HepG2 (cell line): ENCODE measurements around the gene SLCO2A1. TPM values are rescaled to one million over a fixed set of nuclear protein-coding genes. Genes with fewer than 3 reads are reported as not detected.

Experiments
- ATAC-seq: fragments of 200-7000 bp; cut with Tn5 transposase; 3 replicates; pipeline ENCODE4 v1.9.1; 2020; ENCODE audit warnings: mild to moderate bottlenecking, moderate library complexity
- BruUV-seq: library from RNA; stranded (reverse); fragments of 400-500 nt; replicated peaks from 2 replicates; lab custom pipeline; 2021; lab: Mats Ljungman, UMichigan
- CTCF ChIA-PET: fragments of 300-600 bp; formaldehyde crosslinking; extraction: SDS; loops from one replicate; lab custom pipeline; 2021; ENCODE audit warnings: low total read pairs, inconsistent platforms, low intra/inter-chr PET ratio; lab: Yijun Ruan, JAX
- POLR2A ChIA-PET: fragments of 350-600 bp; sonication (Branson Sonifier 250); formaldehyde crosslinking; loops from one replicate; lab custom pipeline; 2020; ENCODE audit warnings: antibody characterized with exemption, inconsistent platforms; lab: Yijun Ruan, JAX
- DNase-seq: peaks from one replicate; pipeline ENCODE4 v3.0.0-alpha.2; 2015; ENCODE audit warnings: low spot score
- FAIRE-seq: peaks from 3 replicates; lab custom pipeline; 2011; peaks lifted over from hg19 to GRCh38; lab: Jason Lieb, UNC
- H2AFZ ChIP-seq: one replicate; pipeline ENCODE4 v1.6.1; 2011; ENCODE audit warnings: low read length, inconsistent platforms
- H3K27ac ChIP-seq: fragments of 300-600 bp; 3 replicates; pipeline ENCODE4 v1.8.0; 2011; ENCODE audit warnings: mixed run types, mild to moderate bottlenecking, mixed read lengths, low read length, inconsistent platforms; ENCODE audit not compliant: insufficient read depth; ENCODE audit errors: extremely low read length
- H3K27me3 ChIP-seq, 2 experiments: fragments of 200-600 bp in 1 of 2; 2 replicates in 1 of 2; 3 replicates in 1 of 2; pipeline versions ENCODE4 v1.6.0 to v1.8.0; 2011; ENCODE audit warnings: low read length in 2 of 2, mild to moderate bottlenecking in 2 of 2, moderate library complexity in 2 of 2, inconsistent platforms in 1 of 2; ENCODE audit not compliant: insufficient read depth in 2 of 2, control insufficient read depth in 1 of 2
- H3K36me3 ChIP-seq, 2 experiments: fragments of 200-600 bp in 1 of 2; replicated peaks in 1 of 2; 2 replicates in 1 of 2; 3 replicates in 1 of 2; pipeline versions ENCODE4 v1.5.1 to v1.8.0; 2011; ENCODE audit warnings: low read length in 2 of 2, inconsistent platforms in 1 of 2; ENCODE audit not compliant: insufficient read depth in 2 of 2, control insufficient read depth in 1 of 2
- H3K4me1 ChIP-seq: 2 replicates; pipeline ENCODE4 v1.5.1; 2012; ENCODE audit warnings: low read length, inconsistent platforms; ENCODE audit not compliant: insufficient read depth
- H3K4me2 ChIP-seq: 2 replicates; pipeline ENCODE4 v1.6.0; 2011; ENCODE audit warnings: low read depth, low read length, inconsistent platforms
- H3K4me3 ChIP-seq, 3 experiments: fragments of 200-600 bp in 1 of 3; sonication (generic), shearing (Covaris generic) in 1 of 3; replicated peaks in 1 of 3; 2 replicates each; pipeline ENCODE4 v1.5.1; 2011 to 2016; ENCODE audit warnings: low read length in 3 of 3, inconsistent platforms in 2 of 3, low read depth in 2 of 3, mild to moderate bottlenecking in 2 of 3, control low read depth in 1 of 3, mixed read lengths in 1 of 3; ENCODE audit not compliant: insufficient read depth in 1 of 3
- H3K79me2 ChIP-seq: one replicate; pipeline ENCODE4 v1.6.1; 2011; ENCODE audit warnings: low read length, inconsistent platforms; ENCODE audit not compliant: insufficient read depth
- H3K9ac ChIP-seq: 2 replicates; pipeline ENCODE4 v1.6.0; 2011; ENCODE audit warnings: mild to moderate bottlenecking, low read depth, low read length, inconsistent platforms; ENCODE audit not compliant: insufficient read depth
- H3K9me3 ChIP-seq: 2 replicates; pipeline ENCODE4 v1.5.1; 2012; ENCODE audit warnings: mild to moderate bottlenecking, low read length
- H4K20me1 ChIP-seq: 2 replicates; pipeline ENCODE4 v1.6.0; 2011; ENCODE audit warnings: inconsistent platforms, mild to moderate bottlenecking, low read length, moderate library complexity; ENCODE audit not compliant: insufficient read depth
- ATAD3A ChIP-seq: sonication (generic); formaldehyde crosslinking; IDR thresholded peaks from 2 replicates; pipeline ENCODE4 v1.4.0; 2020; ENCODE audit warnings: missing genetic modification reagents
- ATM ChIP-seq: fragments of 450-650 bp; IDR thresholded peaks from 2 replicates; pipeline ENCODE4 v1.7.1; 2017; ENCODE audit warnings: mild to moderate bottlenecking, borderline replicate concordance
- CBFB ChIP-seq: sonication (generic); formaldehyde crosslinking; IDR thresholded peaks from 2 replicates; pipeline ENCODE4 v1.4.0; 2020; ENCODE audit warnings: missing genetic modification reagents
- FOSL1 ChIP-seq: sonication (generic); formaldehyde crosslinking; IDR thresholded peaks from 2 replicates; pipeline ENCODE4 v1.9.0; 2021; ENCODE audit warnings: missing genetic modification reagents, borderline replicate concordance
- IKZF4 ChIP-seq: sonication (generic); formaldehyde crosslinking; IDR thresholded peaks from 2 replicates; pipeline ENCODE4 v1.5.1; 2020; ENCODE audit warnings: borderline replicate concordance, mild to moderate bottlenecking, low read depth, missing genetic modification reagents; ENCODE audit errors: not compliant biosample characterization
- MAFF ChIP-seq: IDR thresholded peaks from 2 replicates; pipeline ENCODE4 v1.6.1; 2011; ENCODE audit warnings: low read depth, low read length, improper control_type of control experiment
- PITX1 ChIP-seq: sonication (generic); formaldehyde crosslinking; IDR thresholded peaks from 2 replicates; pipeline ENCODE4 v1.5.1; 2020; ENCODE audit warnings: mild to moderate bottlenecking, missing genetic modification reagents
- SOX6 ChIP-seq, 2 experiments: fragments of 450-650 bp in 1 of 2; sonication (generic) in 1 of 2; formaldehyde crosslinking in 1 of 2; IDR thresholded peaks; 2 replicates each; pipeline versions ENCODE4 v1.4.0 to v1.6.1; 2017 to 2020; ENCODE audit warnings: antibody characterized with exemption in 1 of 2, mild to moderate bottlenecking in 1 of 2, missing genetic modification reagents in 1 of 2
- ZNF7 ChIP-seq: IDR thresholded peaks from 2 replicates; pipeline ENCODE4 v1.6.1; 2016; ENCODE audit warnings: missing biosample characterization, missing genetic modification reagents
- WGBS: methylation state at CpG from one replicate; pipeline ENCODE4 v1.1.6; 2017; ENCODE audit warnings: low lambda C conversion rate; 5-methylcytosine and 5-hydroxymethylcytosine counted together
- in situ Hi-C: cut with HindIII; loops from 2 replicates; pipeline ENCODE4 v1.10.0; 2017; ENCODE audit warnings: low pct_unique_long_range_greater_than_20kb; ENCODE audit not compliant: extremely low pct_ligation_motif_present
- intact Hi-C: fragments of 100-400 bp; cut with micrococcal nuclease; formaldehyde crosslinking; loops from one replicate; pipeline ENCODE4 v1.10.0; 2022; ENCODE audit not compliant: unreplicated experiment
- polyA plus RNA-seq, 8 experiments: library from polyadenylated mRNA; depleted of rRNA in 3 of 8; stranded (reverse) in 7 of 8; unstranded in 1 of 8; fragments of >200 nt; fragmentation: Illumina TruSeq in 4 of 8; extraction: Trizol in 4 of 8; gene quantifications; 2 replicates each; pipeline versions ENCODE4 v1.2.1 to v1.2.3, GENCODE V29; 2011 to 2016; ENCODE audit warnings: low read depth in 4 of 8, missing spikeins in 1 of 8, mixed read lengths in 1 of 8; ENCODE audit not compliant: insufficient read depth in 1 of 8
- total RNA-seq, 5 experiments: library from RNA; depleted of rRNA; stranded (reverse); fragments of >200 nt; fragmentation: Illumina TruSeq; extraction: Trizol; gene quantifications; 2 replicates each; pipeline ENCODE4 v1.2.3, GENCODE V29; 2016; ENCODE audit warnings: low read depth in 1 of 5
- TF ChIP-seq, protein P1 (sequence below), 2 experiments: IDR thresholded peaks; 2 replicates each; pipeline ENCODE4 v1.6.1; 2011 to 2012; ENCODE audit warnings: low read length in 2 of 2, borderline replicate concordance in 1 of 2, low read depth in 1 of 2, mild to moderate bottlenecking in 1 of 2, moderate library complexity in 1 of 2

SLCO2A1 gene
- total and polyA plus RNA-seq, 2 of the 13 experiments (the other 11 are each of a cell fraction or from before 2014, with no cell fraction given) = 0.04 TPM; not detected in 1

DNA sequence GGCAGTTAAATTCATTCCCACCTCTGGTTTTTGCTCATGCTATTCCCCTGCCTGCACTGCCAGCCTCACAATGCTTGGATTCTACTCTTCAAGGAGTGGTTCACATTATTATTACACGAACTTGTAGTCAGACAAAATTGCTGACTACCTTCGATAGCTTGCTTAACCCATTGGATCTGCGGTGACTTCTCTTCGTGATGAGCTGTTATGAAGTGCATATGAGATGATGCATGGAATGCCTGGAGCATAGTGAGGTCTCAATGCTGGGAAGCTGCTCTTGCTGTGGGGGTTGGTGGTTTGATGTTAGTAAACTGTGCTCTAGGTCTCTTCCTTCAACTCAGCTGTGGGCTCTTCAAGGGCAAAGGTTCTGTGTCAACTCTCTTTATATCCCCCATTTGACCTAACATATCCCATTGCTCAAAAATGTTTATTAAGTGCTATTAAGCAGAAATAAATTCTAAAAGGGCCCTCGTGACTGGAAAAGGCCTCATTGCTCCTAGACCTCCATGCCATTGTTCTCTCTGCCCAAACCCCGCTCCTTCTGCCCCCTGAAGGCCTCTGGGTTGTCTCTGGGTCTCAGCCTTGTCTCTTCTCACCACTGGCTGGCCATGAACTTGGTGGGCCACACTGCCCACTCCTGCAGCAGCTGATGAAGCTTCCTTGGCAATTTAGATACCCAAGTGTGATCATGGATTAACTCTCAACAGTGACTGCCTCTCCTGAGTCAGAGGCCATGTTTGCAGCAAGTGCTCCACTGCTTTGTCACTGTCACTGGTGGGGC, 4.5 kb upstream of the SLCO2A1 start:
- FAIRE-seq = no peak
- CTCF ChIA-PET = no interaction called here
- WGBS = 37% methylated on average over 6 of the region's 6 CpGs
- Histone ChIP-seq H3K9me3 (no peaks in the 10 kb centered on the region), H3K4me3 (no peak overlapping the region), H4K20me1 (no peaks in the 10 kb centered on the region), H3K4me1 (peaks cover 40% of the 10 kb centered on the region), H3K9ac (no peak overlapping the region), H3K36me3 (no peaks in the 10 kb centered on the region), H3K27ac (no peak overlapping the region), H3K79me2 (no peaks in the 10 kb centered on the region), H2AFZ (no peak overlapping the region), H3K4me2 (no peak overlapping the region), H3K27me3 (peaks cover 6 to 11% of the 10 kb centered on the region in 2 experiments)
- TF ChIP-seq CBFB (CRISPR knock-in tag) (no peak), SOX6 (IDR thresholded peaks at IDR 0.05) (no peak), SOX6 (CRISPR knock-in tag; IDR thresholded peaks at IDR 0.05) (no peak), MAFF (no peak), FOSL1 (no peak), PITX1 (no peak), IKZF4 (CRISPR knock-in tag) (no peak), ATAD3A (CRISPR knock-in tag) (no peak), ZNF7 (no peak), ATM (no peak)
- TF ChIP-seq, protein P1, sequence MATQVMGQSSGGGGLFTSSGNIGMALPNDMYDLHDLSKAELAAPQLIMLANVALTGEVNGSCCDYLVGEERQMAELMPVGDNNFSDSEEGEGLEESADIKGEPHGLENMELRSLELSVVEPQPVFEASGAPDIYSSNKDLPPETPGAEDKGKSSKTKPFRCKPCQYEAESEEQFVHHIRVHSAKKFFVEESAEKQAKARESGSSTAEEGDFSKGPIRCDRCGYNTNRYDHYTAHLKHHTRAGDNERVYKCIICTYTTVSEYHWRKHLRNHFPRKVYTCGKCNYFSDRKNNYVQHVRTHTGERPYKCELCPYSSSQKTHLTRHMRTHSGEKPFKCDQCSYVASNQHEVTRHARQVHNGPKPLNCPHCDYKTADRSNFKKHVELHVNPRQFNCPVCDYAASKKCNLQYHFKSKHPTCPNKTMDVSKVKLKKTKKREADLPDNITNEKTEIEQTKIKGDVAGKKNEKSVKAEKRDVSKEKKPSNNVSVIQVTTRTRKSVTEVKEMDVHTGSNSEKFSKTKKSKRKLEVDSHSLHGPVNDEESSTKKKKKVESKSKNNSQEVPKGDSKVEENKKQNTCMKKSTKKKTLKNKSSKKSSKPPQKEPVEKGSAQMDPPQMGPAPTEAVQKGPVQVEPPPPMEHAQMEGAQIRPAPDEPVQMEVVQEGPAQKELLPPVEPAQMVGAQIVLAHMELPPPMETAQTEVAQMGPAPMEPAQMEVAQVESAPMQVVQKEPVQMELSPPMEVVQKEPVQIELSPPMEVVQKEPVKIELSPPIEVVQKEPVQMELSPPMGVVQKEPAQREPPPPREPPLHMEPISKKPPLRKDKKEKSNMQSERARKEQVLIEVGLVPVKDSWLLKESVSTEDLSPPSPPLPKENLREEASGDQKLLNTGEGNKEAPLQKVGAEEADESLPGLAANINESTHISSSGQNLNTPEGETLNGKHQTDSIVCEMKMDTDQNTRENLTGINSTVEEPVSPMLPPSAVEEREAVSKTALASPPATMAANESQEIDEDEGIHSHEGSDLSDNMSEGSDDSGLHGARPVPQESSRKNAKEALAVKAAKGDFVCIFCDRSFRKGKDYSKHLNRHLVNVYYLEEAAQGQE (IDR thresholded peaks at IDR 0.05; ENCODE audit: borderline replicate concordance in 1 of 2, low read depth in 1 of 2, low read length in 2 of 2) = no peak
- ATAC-seq = no peak
- in situ Hi-C loops = no loop called here
- DNase-seq = no peak
- POLR2A ChIA-PET = no interaction called here
- intact Hi-C loops = no loop called here
- BruUV-seq = no TSS peak
